Muscle layer of duodenum (tissue), 2 donors: ENCODE results near the gene OR10H5.
"Not testable (repeated sequence)": the region's sequence is repeated elsewhere in the genome, so short reads cannot be mapped to it uniquely, and the experiment has no call there.

ENCODE experiments used
- H3K27ac ChIP-seq: one replicate; pipeline ENCODE4 v1.7.0; 2013; ENCODE audit warnings: mild to moderate bottlenecking, low read length
- H3K27me3 ChIP-seq: one replicate; pipeline ENCODE4 v1.7.0; 2013; ENCODE audit warnings: low read depth, mild to moderate bottlenecking, control low read depth, low read length
- H3K36me3 ChIP-seq, 2 donors: one replicate each; pipeline ENCODE4 v1.7.0; 2013; ENCODE audit warnings: low read length in 2 of 2, control low read depth in 1 of 2, mild to moderate bottlenecking in 1 of 2; ENCODE audit not compliant: insufficient read depth in 2 of 2, control insufficient read depth in 1 of 2
- H3K4me1 ChIP-seq, 2 donors: one replicate each; pipeline ENCODE4 v1.7.0; 2013; ENCODE audit warnings: low read length in 2 of 2, mild to moderate bottlenecking in 2 of 2, control low read depth in 1 of 2, moderate library complexity in 1 of 2; ENCODE audit not compliant: insufficient read depth in 2 of 2, control insufficient read depth in 1 of 2
- H3K4me3 ChIP-seq, 2 donors: one replicate each; pipeline ENCODE4 v1.7.0; 2013; ENCODE audit warnings: low read length in 2 of 2, low read depth in 1 of 2, mild to moderate bottlenecking in 1 of 2
- H3K9me3 ChIP-seq, 2 donors: one replicate each; pipeline ENCODE4 v1.7.0; 2013; ENCODE audit warnings: low read length in 2 of 2, control low read depth in 1 of 2, mild to moderate bottlenecking in 1 of 2; ENCODE audit not compliant: control insufficient read depth in 1 of 2
- donor health status: healthy.

The OR10H5 gene, protein sequence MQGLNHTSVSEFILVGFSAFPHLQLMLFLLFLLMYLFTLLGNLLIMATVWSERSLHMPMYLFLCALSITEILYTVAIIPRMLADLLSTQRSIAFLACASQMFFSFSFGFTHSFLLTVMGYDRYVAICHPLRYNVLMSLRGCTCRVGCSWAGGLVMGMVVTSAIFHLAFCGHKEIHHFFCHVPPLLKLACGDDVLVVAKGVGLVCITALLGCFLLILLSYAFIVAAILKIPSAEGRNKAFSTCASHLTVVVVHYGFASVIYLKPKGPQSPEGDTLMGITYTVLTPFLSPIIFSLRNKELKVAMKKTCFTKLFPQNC

DNA sequence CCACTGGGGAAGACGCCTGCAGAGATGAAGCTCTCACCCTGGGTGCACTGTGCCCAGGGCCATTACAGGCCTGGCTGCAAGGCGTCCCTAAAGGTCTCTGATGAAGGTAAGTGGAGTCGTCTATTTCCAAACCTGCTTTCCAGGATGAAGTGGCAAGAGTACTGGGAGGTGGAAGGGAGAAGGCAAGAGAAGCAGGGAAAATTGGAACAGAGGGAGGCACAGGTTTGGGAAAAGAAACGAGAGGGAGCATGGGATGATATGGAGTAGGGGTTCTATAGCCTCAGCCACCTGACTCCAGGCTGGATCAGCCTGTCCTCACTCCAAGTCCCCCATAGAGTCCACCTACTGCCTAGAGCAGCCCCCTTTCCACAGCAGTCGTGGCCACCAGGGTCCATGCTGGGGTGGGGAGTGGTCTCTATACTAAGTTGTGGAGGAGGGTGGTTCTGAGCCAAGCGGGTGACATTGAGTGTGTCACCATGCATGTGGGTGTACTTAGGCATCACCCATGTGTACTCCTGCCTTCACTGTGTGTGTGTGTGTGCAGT, at the start of gene OR10H5:
TSS of gene OR10H5 (plus strand) at position 51 of the 545 bp plus-strand sequence. CDS start 6,388 bp downstream, outside the sequence.
- Histone ChIP-seq H3K4me1 (no peaks in the 10 kb centered on the region), H3K27me3 (no peaks in the 10 kb centered on the region), H3K9me3 (no peaks in the 10 kb centered on the region), H3K27ac (no peak within 1 kb of the TSS), H3K4me3 (no peak within 1 kb of the TSS), H3K36me3 (no peaks in the 10 kb centered on the region)

- Histone ChIP-seq H3K27ac (no peak within 1 kb of the TSS), H3K27me3 (no peaks in the 10 kb centered on the region), H3K9me3 (peaks cover 15% of the 10 kb centered on the region in 2 donors), H3K36me3 (no peaks in the 10 kb centered on the region), H3K4me3 (no peak within 1 kb of the TSS), H3K4me1 (no peaks in the 10 kb centered on the region)
Observed at GRCh38 chr19:15737722-15738121, 49.7 kb upstream of the OR10H5 start, which contains the start of gene OR10H3. OR10H3 (plus strand) TSS chr19:15737985; CDS start chr19:15741393, 3,408 bp downstream.

- Histone ChIP-seq H3K36me3 (no peaks in the 10 kb centered on the region), H3K9me3 (peaks cover 15% of the 10 kb centered on the region in 2 donors), H3K4me3 (no peak overlapping the region), H3K4me1 (no peaks in the 10 kb centered on the region), H3K27ac (no peak overlapping the region), H3K27me3 (no peaks in the 10 kb centered on the region)
Observed at GRCh38 chr19:15740785-15741184, 46.7 kb upstream of the OR10H5 start.

GRCh38 chr19:15748239-15748638, 39.2 kb upstream of the OR10H5 start:
- Histone ChIP-seq H3K36me3 (no peaks in the 10 kb centered on the region), H3K27ac (no peak overlapping the region), H3K4me1 (no peaks in the 10 kb centered on the region), H3K27me3 (no peaks in the 10 kb centered on the region), H3K9me3 (no peaks in the 10 kb centered on the region), H3K4me3 (no peak overlapping the region)

- Histone ChIP-seq H3K27ac (no peak overlapping the region), H3K27me3 (peaks cover 3% of the 10 kb centered on the region), H3K9me3 (no peaks in the 10 kb centered on the region), H3K4me1 (no peaks in the 10 kb centered on the region), H3K4me3 (no peak overlapping the region), H3K36me3 (no peaks in the 10 kb centered on the region)
Observed at GRCh38 chr19:15758379-15758778, 29.1 kb upstream of the OR10H5 start.

DNA sequence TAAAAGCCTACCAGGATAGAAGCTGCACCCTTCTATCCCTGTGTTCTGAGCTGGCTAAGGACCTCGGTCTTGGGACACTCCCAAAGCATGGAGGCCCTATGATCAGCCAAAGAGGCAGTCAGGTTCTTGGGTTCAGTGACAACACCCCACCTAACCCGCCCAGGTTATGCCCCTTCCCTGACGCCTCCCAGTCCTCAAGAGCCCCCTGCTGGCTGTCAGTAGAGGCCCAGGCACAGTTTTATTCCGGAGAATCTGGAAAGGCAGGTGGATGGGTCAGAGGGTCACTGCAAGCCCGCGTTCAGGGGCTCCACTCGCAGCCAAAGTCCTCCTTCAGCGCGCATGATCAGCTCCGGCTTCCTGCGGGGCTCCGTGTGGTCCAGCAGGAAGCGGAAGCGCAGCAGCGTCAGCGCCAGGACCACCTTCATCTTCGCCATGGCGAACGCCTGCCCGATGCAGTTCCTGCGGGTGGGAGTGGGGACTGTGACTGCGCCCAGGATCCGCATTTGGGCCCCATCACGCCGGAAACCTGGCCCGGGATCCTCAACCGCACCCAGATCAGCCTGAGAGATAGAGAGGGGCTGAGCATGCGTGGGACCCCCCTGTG, 27.4 kb upstream of the OR10H5 start:
- Histone ChIP-seq H3K27me3 (peaks cover 3% of the 10 kb centered on the region), H3K36me3 (no peaks in the 10 kb centered on the region), H3K27ac (no peak overlapping the region), H3K4me3 (no peak overlapping the region), H3K4me1 (no peaks in the 10 kb centered on the region), H3K9me3 (no peaks in the 10 kb centered on the region)

DNA sequence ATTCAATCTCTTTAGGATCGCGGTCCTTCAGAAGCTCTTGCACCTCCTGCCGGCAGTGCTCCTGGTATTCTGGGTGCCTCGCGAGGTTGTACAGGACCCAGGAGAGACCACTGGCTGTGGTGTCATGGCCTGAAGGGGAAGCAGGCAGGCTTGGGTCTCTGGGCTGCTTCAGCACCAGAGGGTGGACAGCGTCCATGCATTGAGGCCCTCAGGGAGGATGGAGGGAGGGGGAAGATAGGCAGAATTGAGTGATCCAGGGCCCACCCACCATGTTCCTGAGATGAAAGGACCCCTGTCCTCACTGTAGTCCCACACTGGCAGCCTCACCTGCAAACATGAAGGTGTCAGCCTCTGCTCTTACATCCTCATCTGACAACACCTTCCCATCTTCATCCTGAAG, 17.9 kb upstream of the OR10H5 start:
- Histone ChIP-seq H3K4me1 (no peaks in the 10 kb centered on the region), H3K36me3 (peaks cover 0 to 4% of the 10 kb centered on the region in 2 donors), H3K4me3 (no peak overlapping the region), H3K9me3 (peaks cover 0 to 8% of the 10 kb centered on the region in 2 donors), H3K27ac (no peak overlapping the region), H3K27me3 (no peaks in the 10 kb centered on the region)

- H3K27ac ChIP-seq, H3K4me3 ChIP-seq, H3K4me1 ChIP-seq, H3K36me3 ChIP-seq, H3K27me3 ChIP-seq, H3K9me3 ChIP-seq: not testable (repeated sequence)
Observed at GRCh38 chr19:15774159-15774558, 13.3 kb upstream of the OR10H5 start.

- Histone ChIP-seq H3K36me3 (no peaks in the 10 kb centered on the region), H3K27me3 (no peaks in the 10 kb centered on the region), H3K4me1 (peaks cover 0 to 10% of the 10 kb centered on the region in 2 donors), H3K4me3 (no peak overlapping the region), H3K27ac (no peak overlapping the region), H3K9me3 (no peaks in the 10 kb centered on the region)
Observed at GRCh38 chr19:15775249-15775648, 12.2 kb upstream of the OR10H5 start.

GRCh38 chr19:15776264-15776663, 11.2 kb upstream of the OR10H5 start:
- Histone ChIP-seq H3K27me3 (no peaks in the 10 kb centered on the region), H3K4me3 (no peak overlapping the region), H3K36me3 (no peaks in the 10 kb centered on the region), H3K27ac (no peak overlapping the region), H3K9me3 (no peaks in the 10 kb centered on the region), H3K4me1 (peaks cover 0 to 20% of the 10 kb centered on the region in 2 donors)

DNA sequence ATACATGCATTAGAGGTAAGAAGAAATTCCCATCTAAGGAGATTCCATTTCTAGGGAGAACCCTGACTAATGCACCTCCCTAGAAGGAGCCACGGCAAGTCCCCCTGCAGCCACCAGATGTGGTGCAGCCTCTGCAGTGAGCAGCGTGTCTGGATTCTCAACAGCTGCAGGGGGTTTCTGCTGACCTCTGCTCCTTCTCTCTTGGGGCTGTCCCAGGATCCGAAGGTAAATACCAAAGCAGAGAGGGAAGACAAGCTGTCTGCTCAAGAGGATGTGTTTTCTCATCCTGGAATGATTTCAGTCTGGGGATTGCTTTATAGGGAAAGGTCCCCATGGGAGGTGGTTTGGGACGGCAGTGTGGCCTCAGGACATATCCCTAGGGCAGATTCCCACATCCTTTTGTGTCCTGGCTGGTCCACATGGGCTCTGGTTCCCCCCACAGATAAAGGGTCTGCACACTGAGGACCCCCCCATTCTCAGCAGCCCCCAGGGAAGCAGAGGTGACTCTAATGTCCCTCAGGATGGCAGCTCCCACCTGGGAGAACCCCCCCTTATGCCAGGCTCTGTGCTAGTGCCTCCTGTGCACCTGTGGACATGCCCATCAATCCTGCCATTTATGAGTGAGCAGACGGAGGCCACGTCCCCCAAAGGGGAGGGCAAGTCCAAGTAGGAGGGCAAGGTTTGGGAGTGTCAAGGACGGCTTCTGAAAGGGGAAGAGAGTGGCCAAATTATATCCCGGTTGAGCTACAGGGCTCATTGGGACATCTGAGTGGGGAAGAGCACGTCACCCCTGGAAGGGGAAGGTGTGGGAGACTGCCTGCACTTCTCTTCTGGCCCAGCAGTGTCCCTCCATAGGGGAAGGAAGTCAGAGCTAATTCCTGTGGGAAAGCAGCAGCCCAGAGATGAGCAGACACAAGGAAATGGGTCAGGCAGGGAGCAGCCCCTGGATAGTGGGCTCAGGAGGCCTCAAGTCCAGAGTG, 10.2 kb upstream of the OR10H5 start:
- no peak overlapping the region for H3K27ac ChIP-seq
- no peaks in the 10 kb centered on the region for H3K9me3 ChIP-seq
- peaks cover 0 to 20% of the 10 kb centered on the region in 2 donors for H3K4me1 ChIP-seq
- no peaks in the 10 kb centered on the region for H3K27me3 ChIP-seq
- H3K4me3 ChIP-seq, result no peak overlapping the region
- H3K36me3 ChIP-seq, result no peaks in the 10 kb centered on the region
